ENCODE data around the gene CDH15. TPM values are rescaled to one million over a fixed set of nuclear protein-coding genes. Genes with fewer than 3 reads are reported as not detected.

The CDH15 gene
- 10 to 100 TPM; 48.5 to 60.8 (median 51.0) TPM for total RNA-seq

GRCh38 chr16:89171216-89172170 is at the start of gene CDH15:
CDH15 (plus strand) TSS chr16:89171748; CDS start chr16:89171832, 84 bp downstream.
- peaks cover 4 to 11% (median 9%) of the 10 kb centered on the region in 3 donors for H3K27me3 ChIP-seq
- H3K27ac ChIP-seq, result peak within 1 kb of the TSS; percentile 91 to 99 (median 96)
- H3K4me3 ChIP-seq, result peak within 1 kb of the TSS; percentile 74 to 94 (median 78)
- peak; percentile 89 to 96 for TF ChIP-seq POLR2A (IDR thresholded peaks at IDR 0.05)
- TF ChIP-seq CTCF (IDR thresholded peaks at IDR 0.05 in 4 of 5, conservative IDR thresholded peaks at IDR 0.05 in 1 of 5), result no peak
- no peaks in the 10 kb centered on the region for H3K36me3 ChIP-seq
- H3K9me3 ChIP-seq, result no peaks in the 10 kb centered on the region
- peak; percentile 96 to 99 for DNase-seq
- peaks cover 38 to 52% of the 10 kb centered on the region in 2 donors for H3K4me1 ChIP-seq
- intact Hi-C loops (cut with DNase I; ENCODE audit: low total_unique reads) (loop anchor here (1.0 to 2.0 kb wide), 5 partner anchors 29 to 485 kb away; partner anchors contain the start of genes APRT, SLC22A31, SNAI3 and TRAPPC2L), in situ Hi-C loops (cut with MboI; ENCODE audit: low sequenced_read_pairs in 4 of 4) (no loop called here)
- ATAC-seq, result peak; percentile 71 to 82

- DNase-seq (no peak), ATAC-seq (no peak)
- H3K27ac ChIP-seq, result no peak overlapping the region
- intact Hi-C loops (cut with DNase I; ENCODE audit: low total_unique reads), result no loop called here
- no peak overlapping the region for H3K4me3 ChIP-seq
- TF ChIP-seq POLR2A (IDR thresholded peaks at IDR 0.05) (no peak), CTCF (IDR thresholded peaks at IDR 0.05 in 4 of 5, conservative IDR thresholded peaks at IDR 0.05 in 1 of 5) (no peak)
- H3K4me1 ChIP-seq, result no peaks in the 10 kb centered on the region
- in situ Hi-C loops (cut with MboI; ENCODE audit: low sequenced_read_pairs in 4 of 4), result no loop called here
- no peaks in the 10 kb centered on the region for H3K27me3 ChIP-seq
- peaks cover 0 to 53% of the 10 kb centered on the region in 2 donors for H3K36me3 ChIP-seq
- H3K9me3 ChIP-seq, result no peaks in the 10 kb centered on the region
Measured at GRCh38 chr16:89122322-89122851, 49.2 kb upstream of the CDH15 start.

- TF ChIP-seq CTCF (IDR thresholded peaks at IDR 0.05 in 4 of 5, conservative IDR thresholded peaks at IDR 0.05 in 1 of 5) (no peak), POLR2A (IDR thresholded peaks at IDR 0.05) (no peak)
- H3K27me3 ChIP-seq, result no peaks in the 10 kb centered on the region
- peaks cover 0 to 44% of the 10 kb centered on the region in 2 donors for H3K36me3 ChIP-seq
- no peaks in the 10 kb centered on the region for H3K4me1 ChIP-seq
- H3K9me3 ChIP-seq, result no peaks in the 10 kb centered on the region
- in situ Hi-C loops (cut with MboI; ENCODE audit: low sequenced_read_pairs in 4 of 4) (no loop called here), intact Hi-C loops (cut with DNase I; ENCODE audit: low total_unique reads) (no loop called here)
- ATAC-seq, result no peak
- H3K27ac ChIP-seq, result no peak overlapping the region
- no peak for DNase-seq
- no peak overlapping the region for H3K4me3 ChIP-seq
Measured at GRCh38 chr16:89123001-89123830, 48.3 kb upstream of the CDH15 start.

GRCh38 chr16:89123831-89124100 is 47.8 kb upstream of the CDH15 start:
- DNase-seq, result no peak
- Histone ChIP-seq H3K4me1 (no peaks in the 10 kb centered on the region), H3K27ac (no peak overlapping the region), H3K36me3 (peaks cover 0 to 42% of the 10 kb centered on the region in 2 donors), H3K27me3 (no peaks in the 10 kb centered on the region), H3K9me3 (no peaks in the 10 kb centered on the region), H3K4me3 (no peak overlapping the region)
- intact Hi-C loops (cut with DNase I; ENCODE audit: low total_unique reads) (no loop called here), in situ Hi-C loops (cut with MboI; ENCODE audit: low sequenced_read_pairs in 4 of 4) (no loop called here)
- TF ChIP-seq CTCF (IDR thresholded peaks at IDR 0.05 in 4 of 5, conservative IDR thresholded peaks at IDR 0.05 in 1 of 5) (no peak), POLR2A (IDR thresholded peaks at IDR 0.05) (no peak)
- no peak for ATAC-seq

All from gastrocnemius medialis (tissue), 4 donors.